Measurements from ENCODE around the gene TMEM39A.

Gene TMEM39A

GRCh38 chr3:119444590-119444989, 18.8 kb downstream of the TMEM39A start:
- no peaks in the 10 kb centered on the region for H3K4me1 ChIP-seq (ENCODE audit: control insufficient read depth, insufficient read depth, low read length)
- no peak overlapping the region for H3K9ac ChIP-seq (ENCODE audit: low read depth, low read length)
- H3K27me3 ChIP-seq (ENCODE audit: control insufficient read depth, insufficient read depth, low read length): no peaks in the 10 kb centered on the region
- no peaks in the 10 kb centered on the region for H3K9me3 ChIP-seq (replicated peaks; ENCODE audit: low read length)
- H3K36me3 ChIP-seq (ENCODE audit: insufficient read depth, low read length): peaks cover 83% of the 10 kb centered on the region
- no peak overlapping the region for H3K4me2 ChIP-seq (ENCODE audit: low read length)
- H3K4me3 ChIP-seq (ENCODE audit: low read length): no peak overlapping the region

GRCh38 chr3:119443179-119443578, 20.2 kb downstream of the TMEM39A start:
- Histone ChIP-seq H3K27me3 (ENCODE audit: control insufficient read depth, insufficient read depth, low read length) (no peaks in the 10 kb centered on the region), H3K4me2 (ENCODE audit: low read length) (no peak overlapping the region)

GRCh38 chr3:119437691-119438258, 25.6 kb downstream of the TMEM39A start:
- no peak overlapping the region for H3K4me3 ChIP-seq (ENCODE audit: low read length)
- peaks cover 89% of the 10 kb centered on the region for H3K36me3 ChIP-seq (ENCODE audit: insufficient read depth, low read length)
- H3K27me3 ChIP-seq (ENCODE audit: control insufficient read depth, insufficient read depth, low read length): no peaks in the 10 kb centered on the region
- H3K4me2 ChIP-seq (ENCODE audit: low read length): no peak overlapping the region
- no peak overlapping the region for H3K9ac ChIP-seq (ENCODE audit: low read depth, low read length)
- no peaks in the 10 kb centered on the region for H3K9me3 ChIP-seq (replicated peaks; ENCODE audit: low read length)
- H3K4me1 ChIP-seq (ENCODE audit: control insufficient read depth, insufficient read depth, low read length): no peaks in the 10 kb centered on the region

More at GRCh38 chr3:119443179-119443578, 20.2 kb downstream of the TMEM39A start:
- H3K4me1 ChIP-seq (ENCODE audit: control insufficient read depth, insufficient read depth, low read length): no peaks in the 10 kb centered on the region
- peaks cover 78% of the 10 kb centered on the region for H3K36me3 ChIP-seq (ENCODE audit: insufficient read depth, low read length)
- no peak overlapping the region for H3K9ac ChIP-seq (ENCODE audit: low read depth, low read length)
- H3K4me3 ChIP-seq (ENCODE audit: low read length): no peak overlapping the region
- H3K9me3 ChIP-seq (replicated peaks; ENCODE audit: low read length): no peaks in the 10 kb centered on the region

GRCh38 chr3:119436977-119437376, 26.4 kb downstream of the TMEM39A start:
- H3K4me1 ChIP-seq (ENCODE audit: control insufficient read depth, insufficient read depth, low read length): no peaks in the 10 kb centered on the region
- H3K4me3 ChIP-seq (ENCODE audit: low read length): no peak overlapping the region
- H3K4me2 ChIP-seq (ENCODE audit: low read length): no peak overlapping the region
- H3K9ac ChIP-seq (ENCODE audit: low read depth, low read length): no peak overlapping the region
- no peaks in the 10 kb centered on the region for H3K9me3 ChIP-seq (replicated peaks; ENCODE audit: low read length)
- peaks cover 89% of the 10 kb centered on the region for H3K36me3 ChIP-seq (ENCODE audit: insufficient read depth, low read length)
- no peaks in the 10 kb centered on the region for H3K27me3 ChIP-seq (ENCODE audit: control insufficient read depth, insufficient read depth, low read length)

- Histone ChIP-seq H3K9me3 (replicated peaks; ENCODE audit: low read length) (no peaks in the 10 kb centered on the region), H3K36me3 (ENCODE audit: insufficient read depth, low read length) (peaks cover 91% of the 10 kb centered on the region), H3K4me2 (ENCODE audit: low read length) (no peak overlapping the region), H3K27me3 (ENCODE audit: control insufficient read depth, insufficient read depth, low read length) (no peaks in the 10 kb centered on the region), H3K4me3 (ENCODE audit: low read length) (no peak overlapping the region), H3K4me1 (ENCODE audit: control insufficient read depth, insufficient read depth, low read length) (no peaks in the 10 kb centered on the region), H3K9ac (ENCODE audit: low read depth, low read length) (no peak overlapping the region)
Measured at GRCh38 chr3:119434703-119435102, 28.7 kb downstream of the TMEM39A start.

GRCh38 chr3:119433613-119434325, 29.6 kb downstream of the TMEM39A start:
- H3K36me3 ChIP-seq (ENCODE audit: insufficient read depth, low read length): peaks cover 97% of the 10 kb centered on the region
- H3K27me3 ChIP-seq (ENCODE audit: control insufficient read depth, insufficient read depth, low read length): no peaks in the 10 kb centered on the region
- no peak overlapping the region for H3K9ac ChIP-seq (ENCODE audit: low read depth, low read length)
- no peaks in the 10 kb centered on the region for H3K4me1 ChIP-seq (ENCODE audit: control insufficient read depth, insufficient read depth, low read length)
- no peak overlapping the region for H3K4me3 ChIP-seq (ENCODE audit: low read length)
- no peak overlapping the region for H3K4me2 ChIP-seq (ENCODE audit: low read length)
- H3K9me3 ChIP-seq (replicated peaks; ENCODE audit: low read length): no peaks in the 10 kb centered on the region

- Histone ChIP-seq H3K4me1 (ENCODE audit: control insufficient read depth, insufficient read depth, low read length) (no peaks in the 10 kb centered on the region), H3K4me2 (ENCODE audit: low read length) (no peak overlapping the region), H3K9me3 (replicated peaks; ENCODE audit: low read length) (peaks cover 9% of the 10 kb centered on the region), H3K4me3 (ENCODE audit: low read length) (no peak overlapping the region), H3K36me3 (ENCODE audit: insufficient read depth, low read length) (peaks cover 53% of the 10 kb centered on the region), H3K9ac (ENCODE audit: low read depth, low read length) (no peak overlapping the region), H3K27me3 (ENCODE audit: control insufficient read depth, insufficient read depth, low read length) (no peaks in the 10 kb centered on the region)
Measured at GRCh38 chr3:119428538-119428937, 34.9 kb downstream of the TMEM39A start.

GRCh38 chr3:119427669-119428068, 35.7 kb downstream of the TMEM39A start:
- Histone ChIP-seq H3K4me1 (ENCODE audit: control insufficient read depth, insufficient read depth, low read length) (no peaks in the 10 kb centered on the region), H3K36me3 (ENCODE audit: insufficient read depth, low read length) (peaks cover 45% of the 10 kb centered on the region), H3K27me3 (ENCODE audit: control insufficient read depth, insufficient read depth, low read length) (no peaks in the 10 kb centered on the region), H3K9ac (ENCODE audit: low read depth, low read length) (no peak overlapping the region), H3K4me3 (ENCODE audit: low read length) (no peak overlapping the region), H3K4me2 (ENCODE audit: low read length) (no peak overlapping the region), H3K9me3 (replicated peaks; ENCODE audit: low read length) (peaks cover 9% of the 10 kb centered on the region)

- Histone ChIP-seq H3K36me3 (ENCODE audit: insufficient read depth, low read length) (peaks cover 22% of the 10 kb centered on the region), H3K27me3 (ENCODE audit: control insufficient read depth, insufficient read depth, low read length) (no peaks in the 10 kb centered on the region), H3K4me2 (ENCODE audit: low read length) (no peak overlapping the region), H3K4me1 (ENCODE audit: control insufficient read depth, insufficient read depth, low read length) (no peaks in the 10 kb centered on the region), H3K9me3 (replicated peaks; ENCODE audit: low read length) (no peaks in the 10 kb centered on the region), H3K4me3 (ENCODE audit: low read length) (no peak overlapping the region), H3K9ac (ENCODE audit: low read depth, low read length) (no peak overlapping the region)
Measured at GRCh38 chr3:119420196-119420595, 43.2 kb downstream of the TMEM39A start.

- Histone ChIP-seq H3K9me3 (replicated peaks; ENCODE audit: low read length) (no peaks in the 10 kb centered on the region), H3K4me3 (ENCODE audit: low read length) (no peak overlapping the region), H3K36me3 (ENCODE audit: insufficient read depth, low read length) (peaks cover 38% of the 10 kb centered on the region), H3K4me2 (ENCODE audit: low read length) (no peak overlapping the region), H3K27me3 (ENCODE audit: control insufficient read depth, insufficient read depth, low read length) (no peaks in the 10 kb centered on the region), H3K9ac (ENCODE audit: low read depth, low read length) (no peak overlapping the region), H3K4me1 (ENCODE audit: control insufficient read depth, insufficient read depth, low read length) (no peaks in the 10 kb centered on the region)
Measured at GRCh38 chr3:119418641-119419040, 44.8 kb downstream of the TMEM39A start.

- H3K9ac ChIP-seq (ENCODE audit: low read depth, low read length): no peak overlapping the region
Measured at GRCh38 chr3:119417771-119418512, 45.5 kb downstream of the TMEM39A start.

More at GRCh38 chr3:119417771-119418512, 45.5 kb downstream of the TMEM39A start:
- Histone ChIP-seq H3K9me3 (replicated peaks; ENCODE audit: low read length) (no peaks in the 10 kb centered on the region), H3K4me2 (ENCODE audit: low read length) (no peak overlapping the region), H3K36me3 (ENCODE audit: insufficient read depth, low read length) (peaks cover 40% of the 10 kb centered on the region), H3K4me3 (ENCODE audit: low read length) (no peak overlapping the region), H3K4me1 (ENCODE audit: control insufficient read depth, insufficient read depth, low read length) (no peaks in the 10 kb centered on the region), H3K27me3 (ENCODE audit: control insufficient read depth, insufficient read depth, low read length) (no peaks in the 10 kb centered on the region)
